GM23338 (cell line): ENCODE data around the gene LRRC8B. TPM values are rescaled to one million over a fixed set of nuclear protein-coding genes. Genes with fewer than 3 reads are reported as not detected.
A peak's percentile ranks its signal among the peaks of the same experiment; 100 is the strongest.

ENCODE experiments used
- ATAC-seq: fragments of 200-7000 bp; cut with Tn5 transposase; 3 replicates; pipeline ENCODE4 v1.9.1; 2020
- DNase-seq: peaks from one replicate; pipeline ENCODE4 v3.0.0-alpha.2; 2015; ENCODE audit warnings: low spot score
- H2AFZ ChIP-seq: fragments of 200-600 bp; sonication (generic); 2 replicates; pipeline ENCODE4 v1.8.0; 2016; ENCODE audit warnings: antibody characterized with exemption, mild to moderate bottlenecking, moderate library complexity
- H3F3A ChIP-seq: fragments of 200-600 bp; sonication (generic); replicated peaks from 2 replicates; pipeline ENCODE4 v1.8.0; 2017; ENCODE audit warnings: antibody characterized with exemption, mixed run types, low read depth
- H3K27ac ChIP-seq: fragments of 200-600 bp; sonication (generic); 2 replicates; pipeline ENCODE4 v1.6.1; 2016; ENCODE audit warnings: low read depth
- H3K27me3 ChIP-seq: fragments of 200-600 bp; sonication (generic); 2 replicates; pipeline ENCODE4 v1.8.0; 2016; ENCODE audit warnings: mild to moderate bottlenecking, mixed run types, moderate library complexity; ENCODE audit not compliant: insufficient read depth
- H3K36me3 ChIP-seq: fragments of 200-600 bp; sonication (generic); 2 replicates; pipeline ENCODE4 v1.8.0; 2016; ENCODE audit warnings: mild to moderate bottlenecking; ENCODE audit not compliant: insufficient read depth
- H3K4me1 ChIP-seq: fragments of 200-600 bp; sonication (generic); 2 replicates; pipeline ENCODE4 v1.8.0; 2016; ENCODE audit warnings: mild to moderate bottlenecking, moderate library complexity; ENCODE audit not compliant: insufficient read depth
- H3K4me2 ChIP-seq: fragments of 200-600 bp; sonication (generic); 2 replicates; pipeline ENCODE4 v1.7.1; 2017; ENCODE audit warnings: mixed run types
- H3K4me3 ChIP-seq: fragments of 200-600 bp; sonication (generic); 2 replicates; pipeline ENCODE4 v1.6.1; 2016; ENCODE audit warnings: mixed run types
- H3K79me2 ChIP-seq: fragments of 200-600 bp; sonication (generic); replicated peaks from 2 replicates; pipeline ENCODE4 v1.8.0; 2017; ENCODE audit warnings: mild to moderate bottlenecking; ENCODE audit not compliant: insufficient read depth
- H3K9me2 ChIP-seq: fragments of 200-600 bp; sonication (generic); 2 replicates; pipeline ENCODE4 v1.8.0; 2017; ENCODE audit not compliant: insufficient read depth
- H4K20me1 ChIP-seq: fragments of 200-600 bp; sonication (generic); replicated peaks from 2 replicates; pipeline ENCODE4 v1.8.0; 2017; ENCODE audit warnings: mild to moderate bottlenecking; ENCODE audit not compliant: insufficient read depth
- H3K27ac Mint-ChIP-seq: 2 replicates; pipeline ENCODE4 v1.8.0; 2020; ENCODE audit warnings: inconsistent platforms, mild to moderate bottlenecking, moderate library complexity, mixed read lengths
- H3K27me3 Mint-ChIP-seq: 3 replicates; pipeline ENCODE4 v1.8.0; 2022; ENCODE audit warnings: low read depth, mild to moderate bottlenecking, moderate library complexity, mixed read lengths, inconsistent platforms; ENCODE audit not compliant: insufficient read depth, poor library complexity
- H3K36me3 Mint-ChIP-seq: 3 replicates; pipeline ENCODE4 v1.8.0; 2021; ENCODE audit warnings: low read depth, mild to moderate bottlenecking, inconsistent platforms, moderate library complexity, mixed read lengths
- H3K4me1 Mint-ChIP-seq: 3 replicates; pipeline ENCODE4 v1.8.0; 2020; ENCODE audit warnings: mild to moderate bottlenecking, inconsistent platforms, mixed read lengths
- H3K4me3 Mint-ChIP-seq: 3 replicates; pipeline ENCODE4 v1.8.0; 2021; ENCODE audit warnings: moderate library complexity, mild to moderate bottlenecking, inconsistent platforms, mixed read lengths
- H3K9me3 Mint-ChIP-seq: 3 replicates; pipeline ENCODE4 v1.8.0; 2020; ENCODE audit warnings: moderate library complexity, mild to moderate bottlenecking, inconsistent platforms, mixed read lengths
- EZH2phosphoT487 ChIP-seq: fragments of 200-600 bp; sonication (generic); IDR thresholded peaks from one replicate; pipeline ENCODE4 v1.8.1; 2018; ENCODE audit warnings: antibody characterized with exemption; ENCODE audit not compliant: unreplicated experiment
- ZNF114 ChIP-seq: fragments of 250-450 bp; sonication (Bioruptor Pico); IDR thresholded peaks from 2 replicates; pipeline ENCODE4 v1.5.0; 2020; ENCODE audit warnings: mild to moderate bottlenecking, moderate library complexity
- ZNF331 ChIP-seq: fragments of 250-450 bp; sonication (Bioruptor Pico); IDR thresholded peaks from 2 replicates; pipeline ENCODE4 v1.5.0; 2020; ENCODE audit warnings: low read depth, mild to moderate bottlenecking, moderate library complexity
- polyA plus RNA-seq: library from polyadenylated mRNA; unstranded; fragments of >200 nt; fragmentation: Nextera tagmentation; extraction: Ambion mirVana; gene quantifications from 2 replicates; pipeline ENCODE4 v1.2.1, GENCODE V29; 2016
- total RNA-seq: library from RNA; depleted of rRNA; stranded (reverse); fragments of >200 nt; shearing (Covaris generic); gene quantifications from 2 replicates; pipeline ENCODE4 v1.2.3, GENCODE V29; 2014
- TF ChIP-seq, protein P1 (sequence below): IDR thresholded peaks from one replicate; pipeline ENCODE4 v1.6.1; 2018; ENCODE audit warnings: antibody characterized with exemption; ENCODE audit not compliant: unreplicated experiment
- TF ChIP-seq, protein P2 (sequence below): IDR thresholded peaks from 2 replicates; pipeline ENCODE4 v1.6.1; 2016; ENCODE audit warnings: antibody characterized with exemption
- TF ChIP-seq, protein P3 (sequence below), 2 experiments: fragments of 200-600 bp in 1 of 2; sonication (generic) in 1 of 2; conservative IDR thresholded peaks; 2 replicates each; pipeline versions ENCODE4 v1.5.1 to v1.6.1; 2016 to 2017; ENCODE audit warnings: antibody characterized with exemption in 2 of 2, low read depth in 2 of 2, mild to moderate bottlenecking in 2 of 2, moderate library complexity in 1 of 2

LRRC8B gene
- total and polyA plus RNA-seq, 2 experiments from 2014 or later, result 9.0 to 26.5 TPM

- TF ChIP-seq, protein P1, sequence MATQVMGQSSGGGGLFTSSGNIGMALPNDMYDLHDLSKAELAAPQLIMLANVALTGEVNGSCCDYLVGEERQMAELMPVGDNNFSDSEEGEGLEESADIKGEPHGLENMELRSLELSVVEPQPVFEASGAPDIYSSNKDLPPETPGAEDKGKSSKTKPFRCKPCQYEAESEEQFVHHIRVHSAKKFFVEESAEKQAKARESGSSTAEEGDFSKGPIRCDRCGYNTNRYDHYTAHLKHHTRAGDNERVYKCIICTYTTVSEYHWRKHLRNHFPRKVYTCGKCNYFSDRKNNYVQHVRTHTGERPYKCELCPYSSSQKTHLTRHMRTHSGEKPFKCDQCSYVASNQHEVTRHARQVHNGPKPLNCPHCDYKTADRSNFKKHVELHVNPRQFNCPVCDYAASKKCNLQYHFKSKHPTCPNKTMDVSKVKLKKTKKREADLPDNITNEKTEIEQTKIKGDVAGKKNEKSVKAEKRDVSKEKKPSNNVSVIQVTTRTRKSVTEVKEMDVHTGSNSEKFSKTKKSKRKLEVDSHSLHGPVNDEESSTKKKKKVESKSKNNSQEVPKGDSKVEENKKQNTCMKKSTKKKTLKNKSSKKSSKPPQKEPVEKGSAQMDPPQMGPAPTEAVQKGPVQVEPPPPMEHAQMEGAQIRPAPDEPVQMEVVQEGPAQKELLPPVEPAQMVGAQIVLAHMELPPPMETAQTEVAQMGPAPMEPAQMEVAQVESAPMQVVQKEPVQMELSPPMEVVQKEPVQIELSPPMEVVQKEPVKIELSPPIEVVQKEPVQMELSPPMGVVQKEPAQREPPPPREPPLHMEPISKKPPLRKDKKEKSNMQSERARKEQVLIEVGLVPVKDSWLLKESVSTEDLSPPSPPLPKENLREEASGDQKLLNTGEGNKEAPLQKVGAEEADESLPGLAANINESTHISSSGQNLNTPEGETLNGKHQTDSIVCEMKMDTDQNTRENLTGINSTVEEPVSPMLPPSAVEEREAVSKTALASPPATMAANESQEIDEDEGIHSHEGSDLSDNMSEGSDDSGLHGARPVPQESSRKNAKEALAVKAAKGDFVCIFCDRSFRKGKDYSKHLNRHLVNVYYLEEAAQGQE, result no peak
- no peak for TF ChIP-seq EZH2phosphoT487
- TF ChIP-seq, protein P2, sequence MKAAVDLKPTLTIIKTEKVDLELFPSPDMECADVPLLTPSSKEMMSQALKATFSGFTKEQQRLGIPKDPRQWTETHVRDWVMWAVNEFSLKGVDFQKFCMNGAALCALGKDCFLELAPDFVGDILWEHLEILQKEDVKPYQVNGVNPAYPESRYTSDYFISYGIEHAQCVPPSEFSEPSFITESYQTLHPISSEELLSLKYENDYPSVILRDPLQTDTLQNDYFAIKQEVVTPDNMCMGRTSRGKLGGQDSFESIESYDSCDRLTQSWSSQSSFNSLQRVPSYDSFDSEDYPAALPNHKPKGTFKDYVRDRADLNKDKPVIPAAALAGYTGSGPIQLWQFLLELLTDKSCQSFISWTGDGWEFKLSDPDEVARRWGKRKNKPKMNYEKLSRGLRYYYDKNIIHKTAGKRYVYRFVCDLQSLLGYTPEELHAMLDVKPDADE, result no peak
- TF ChIP-seq, protein P3, sequence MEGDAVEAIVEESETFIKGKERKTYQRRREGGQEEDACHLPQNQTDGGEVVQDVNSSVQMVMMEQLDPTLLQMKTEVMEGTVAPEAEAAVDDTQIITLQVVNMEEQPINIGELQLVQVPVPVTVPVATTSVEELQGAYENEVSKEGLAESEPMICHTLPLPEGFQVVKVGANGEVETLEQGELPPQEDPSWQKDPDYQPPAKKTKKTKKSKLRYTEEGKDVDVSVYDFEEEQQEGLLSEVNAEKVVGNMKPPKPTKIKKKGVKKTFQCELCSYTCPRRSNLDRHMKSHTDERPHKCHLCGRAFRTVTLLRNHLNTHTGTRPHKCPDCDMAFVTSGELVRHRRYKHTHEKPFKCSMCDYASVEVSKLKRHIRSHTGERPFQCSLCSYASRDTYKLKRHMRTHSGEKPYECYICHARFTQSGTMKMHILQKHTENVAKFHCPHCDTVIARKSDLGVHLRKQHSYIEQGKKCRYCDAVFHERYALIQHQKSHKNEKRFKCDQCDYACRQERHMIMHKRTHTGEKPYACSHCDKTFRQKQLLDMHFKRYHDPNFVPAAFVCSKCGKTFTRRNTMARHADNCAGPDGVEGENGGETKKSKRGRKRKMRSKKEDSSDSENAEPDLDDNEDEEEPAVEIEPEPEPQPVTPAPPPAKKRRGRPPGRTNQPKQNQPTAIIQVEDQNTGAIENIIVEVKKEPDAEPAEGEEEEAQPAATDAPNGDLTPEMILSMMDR (conservative IDR thresholded peaks at IDR 0.05; ENCODE audit: low read depth in 2 of 2), result no peak
- no peak for TF ChIP-seq ZNF331 (CRISPR knock-in tag)
- no peak for TF ChIP-seq ZNF114 (CRISPR knock-in tag)
- no peak overlapping the region for H3K27ac Mint-ChIP-seq
- H3K4me3 Mint-ChIP-seq, result no peak overlapping the region
- peaks cover 9% of the 10 kb centered on the region for H3K27me3 Mint-ChIP-seq
- peaks cover 8% of the 10 kb centered on the region for H3K36me3 Mint-ChIP-seq
- DNase-seq, result no peak
- H3K36me3 ChIP-seq, result no peaks in the 10 kb centered on the region
- no peaks in the 10 kb centered on the region for H3K27me3 ChIP-seq
- peaks cover 39% of the 10 kb centered on the region for H3K4me1 ChIP-seq
- peaks cover 21% of the 10 kb centered on the region for H4K20me1 ChIP-seq
- no peaks in the 10 kb centered on the region; the same call in 2 of the 3 replicates for H3K9me3 Mint-ChIP-seq
- peaks cover 85% of the 10 kb centered on the region for H3K79me2 ChIP-seq
- no peaks in the 10 kb centered on the region for H3K9me2 ChIP-seq
- H2AFZ ChIP-seq, result no peak overlapping the region
- 0 out of 2 replicates have a peak, but pooled peaks cover 4% of the 10 kb centered on the region for H3F3A ChIP-seq
- H3K4me3 ChIP-seq, result no peak overlapping the region
- no peak for ATAC-seq
- H3K27ac ChIP-seq, result no peak overlapping the region
- no peak overlapping the region for H3K4me2 ChIP-seq
- H3K4me1 Mint-ChIP-seq, result peaks cover 40% of the 10 kb centered on the region
These were observed 4.6 kb downstream of the LRRC8B start for GRCh38 chr1:89529196-89529595.

DNA sequence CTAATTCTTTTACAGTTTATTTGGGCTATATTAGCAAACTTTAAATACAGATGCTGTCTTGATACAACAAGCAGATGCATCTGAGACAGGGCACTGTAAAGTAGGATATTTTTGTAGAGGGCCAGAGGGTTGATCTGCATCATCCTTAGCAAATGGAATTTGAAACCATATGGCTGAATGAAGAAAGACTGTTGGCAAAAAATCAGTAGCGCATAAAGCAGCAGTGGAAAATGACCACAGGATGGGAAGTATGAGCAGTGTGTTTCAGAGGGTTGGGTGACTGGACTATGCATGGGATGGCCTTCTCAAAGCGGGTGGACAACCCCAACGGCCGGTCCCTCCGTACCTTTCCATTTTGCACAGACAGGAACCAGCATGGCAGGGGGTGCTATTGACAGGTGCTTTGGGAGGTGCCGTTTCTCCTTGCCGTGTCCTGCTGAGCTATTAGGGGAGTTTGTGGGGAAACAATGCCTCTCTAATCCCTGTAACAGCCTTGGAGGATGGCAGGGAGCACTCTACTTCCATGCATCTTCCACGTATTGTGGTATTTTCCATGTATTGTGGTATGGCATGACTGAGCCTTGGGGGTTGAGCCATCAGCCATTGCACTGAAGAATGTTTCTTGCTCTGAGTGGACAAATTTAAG is 5.9 kb downstream of the LRRC8B start:
- Histone ChIP-seq H4K20me1 (peaks cover 21% of the 10 kb centered on the region), H3F3A (no peaks in the 10 kb centered on the region), H3K4me1 (peaks cover 39% of the 10 kb centered on the region), H3K79me2 (peaks cover 98% of the 10 kb centered on the region), H3K9me2 (no peaks in the 10 kb centered on the region), H3K4me2 (peak overlapping the region; percentile 50), H3K27me3 (no peaks in the 10 kb centered on the region), H3K36me3 (no peaks in the 10 kb centered on the region), H3K27ac (no peak overlapping the region), H2AFZ (no peak overlapping the region), H3K4me3 (peak overlapping the region; percentile 22)
- H3K9me3 Mint-ChIP-seq, result no peaks in the 10 kb centered on the region; the same call in 2 of the 3 replicates
- H3K27me3 Mint-ChIP-seq, result peaks cover 7% of the 10 kb centered on the region
- peak; percentile 49 for DNase-seq
- peak; percentile 89 for ATAC-seq
- peaks cover 36% of the 10 kb centered on the region for H3K4me1 Mint-ChIP-seq
- H3K36me3 Mint-ChIP-seq, result peaks cover 8% of the 10 kb centered on the region
- TF ChIP-seq, protein P3 (conservative IDR thresholded peaks at IDR 0.05; ENCODE audit: low read depth in 2 of 2), result 0 out of 4 replicates have a peak, but pooled peaks of 1 of the 2 experiments have one; percentile 7
- TF ChIP-seq ZNF114 (CRISPR knock-in tag), result no peak
- H3K27ac Mint-ChIP-seq, result no peak overlapping the region
- no peak overlapping the region; the same call in 1 of the 3 replicates for H3K4me3 Mint-ChIP-seq
